ENCODE results near the gene PTPRF.

PTPRF gene

DNA sequence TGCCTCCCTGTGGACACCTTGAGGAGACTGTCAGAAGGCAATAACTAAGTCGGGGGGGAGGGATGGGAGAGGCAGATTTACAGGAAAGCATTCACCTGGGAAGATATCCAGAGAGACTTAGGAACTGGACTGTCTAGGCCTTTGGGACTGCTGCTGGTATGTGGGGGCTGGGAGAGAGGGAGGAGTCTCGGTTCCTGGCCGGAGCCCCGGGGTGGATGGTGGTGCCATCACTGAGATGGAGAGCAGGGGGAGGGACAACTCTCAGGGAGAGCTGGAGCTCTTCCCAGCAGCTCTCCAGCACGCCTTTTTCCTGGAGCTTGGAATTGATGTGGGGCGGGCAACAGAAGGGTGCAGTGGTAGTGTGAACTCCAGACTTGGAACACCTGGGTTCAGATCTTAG, 22.1 kb downstream of the PTPRF start:
- Histone ChIP-seq H3K14ac (ENCODE audit: low read length) (no peak overlapping the region), H3K9me3 (replicated peaks in 1 of 2; ENCODE audit: control insufficient read depth in 2 of 2, insufficient read depth in 1 of 2, low read depth in 1 of 2, low read length in 2 of 2) (no peaks in the 10 kb centered on the region), H2BK5ac (ENCODE audit: low read length) (no peak overlapping the region), H3K18ac (ENCODE audit: low read length) (no peak overlapping the region), H2BK12ac (ENCODE audit: low read length) (no peak overlapping the region), H2BK15ac (ENCODE audit: low read length) (no peak overlapping the region), H3K4me3 (ENCODE audit: low read length in 2 of 2) (no peak overlapping the region), H3K27ac (replicated peaks; ENCODE audit: low read length) (no peak overlapping the region), H3K23ac (ENCODE audit: low read depth, low read length, poor library complexity) (no peak overlapping the region), H2AK5ac (ENCODE audit: low read depth, low read length) (no peak overlapping the region), H3K4ac (ENCODE audit: low read length) (no peak overlapping the region), H4K91ac (ENCODE audit: low read depth, low read length, poor library complexity) (no peak overlapping the region), H3K27me3 (ENCODE audit: control insufficient read depth in 3 of 3, insufficient read depth in 3 of 3, low read depth in 1 of 3, low read length in 3 of 3) (no peaks in the 10 kb centered on the region), H3K4me1 (ENCODE audit: control insufficient read depth in 2 of 2, insufficient read depth in 1 of 2, low read depth in 1 of 2, low read length in 2 of 2) (peaks cover 5 to 28% of the 10 kb centered on the region in 2 donors), H3K9ac (ENCODE audit: low read depth, low read length, poor library complexity) (no peak overlapping the region), H4K8ac (ENCODE audit: low read depth, low read length) (no peak overlapping the region), H3K4me2 (ENCODE audit: insufficient read depth, low read length, poor library complexity, severe bottlenecking) (no peak overlapping the region), H2BK120ac (ENCODE audit: low read depth, low read length) (no peak overlapping the region), H3K79me1 (ENCODE audit: low read depth, low read length) (peaks cover 5% of the 10 kb centered on the region), H2AFZ (ENCODE audit: low read length) (no peak overlapping the region), H3K36me3 (replicated peaks in 1 of 2; ENCODE audit: control insufficient read depth in 2 of 2, insufficient read depth in 2 of 2, low read length in 2 of 2) (peaks cover 19 to 46% of the 10 kb centered on the region in 2 donors)
- DNase-seq (ENCODE audit: low spot score): no peak
- no CpG with 5 or more reads among the region's 6 CpGs for WGBS, 2 donors (ENCODE audit: extremely low coverage in 2 of 2, insufficient read length in 2 of 2, insufficient replicate concordance in 1 of 2)

DNA sequence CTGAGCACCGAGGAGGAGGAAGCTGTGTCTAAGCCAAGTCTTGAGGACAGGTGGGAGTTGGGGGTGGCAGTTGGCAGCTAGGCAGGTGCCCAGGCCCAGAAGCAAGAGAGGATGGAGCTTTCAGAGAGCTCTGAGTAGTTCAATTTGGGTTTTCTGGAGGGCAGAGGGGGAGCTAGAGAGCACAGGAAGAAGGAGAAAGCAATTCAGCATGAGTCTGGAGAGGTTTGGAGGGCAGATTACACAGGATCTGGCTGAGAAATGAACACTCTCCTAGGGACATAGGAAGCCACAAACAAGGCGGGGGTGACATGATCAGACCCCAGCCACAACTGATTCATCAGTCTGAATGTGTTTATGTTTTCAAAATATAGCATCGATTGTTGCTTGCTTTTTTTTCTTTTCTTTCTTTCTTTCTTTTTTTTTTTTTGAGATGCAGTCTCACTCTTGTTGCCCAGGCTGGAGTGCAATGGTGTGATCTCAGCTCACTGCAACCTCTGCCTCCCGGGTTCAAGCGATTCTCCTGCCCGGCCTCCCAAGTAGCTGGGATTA, 23.8 kb downstream of the PTPRF start:
- Histone ChIP-seq H4K91ac (ENCODE audit: low read depth, low read length, poor library complexity) (no peak overlapping the region), H2AK5ac (ENCODE audit: low read depth, low read length) (no peak overlapping the region), H3K4me1 (ENCODE audit: control insufficient read depth in 2 of 2, insufficient read depth in 1 of 2, low read depth in 1 of 2, low read length in 2 of 2) (peaks cover 9 to 25% of the 10 kb centered on the region in 2 donors), H3K9me3 (replicated peaks in 1 of 2; ENCODE audit: control insufficient read depth in 2 of 2, insufficient read depth in 1 of 2, low read depth in 1 of 2, low read length in 2 of 2) (peaks cover 0 to 3% of the 10 kb centered on the region in 2 donors), H3K27me3 (ENCODE audit: control insufficient read depth in 3 of 3, insufficient read depth in 3 of 3, low read depth in 1 of 3, low read length in 3 of 3) (no peaks in the 10 kb centered on the region), H3K36me3 (replicated peaks in 1 of 2; ENCODE audit: control insufficient read depth in 2 of 2, insufficient read depth in 2 of 2, low read length in 2 of 2) (peaks cover 21 to 46% of the 10 kb centered on the region in 2 donors), H3K18ac (ENCODE audit: low read length) (no peak overlapping the region), H3K4me2 (ENCODE audit: insufficient read depth, low read length, poor library complexity, severe bottlenecking) (no peak overlapping the region), H3K27ac (replicated peaks; ENCODE audit: low read length) (no peak overlapping the region), H3K79me1 (ENCODE audit: low read depth, low read length) (peaks cover 6% of the 10 kb centered on the region), H3K4me3 (ENCODE audit: low read length in 2 of 2) (no peak overlapping the region), H2AFZ (ENCODE audit: low read length) (no peak overlapping the region), H2BK15ac (ENCODE audit: low read length) (no peak overlapping the region), H3K14ac (ENCODE audit: low read length) (no peak overlapping the region), H3K4ac (ENCODE audit: low read length) (no peak overlapping the region), H3K9ac (ENCODE audit: low read depth, low read length, poor library complexity) (no peak overlapping the region), H4K8ac (ENCODE audit: low read depth, low read length) (no peak overlapping the region), H2BK120ac (ENCODE audit: low read depth, low read length) (no peak overlapping the region), H2BK5ac (ENCODE audit: low read length) (no peak overlapping the region), H2BK12ac (ENCODE audit: low read length) (no peak overlapping the region), H3K23ac (ENCODE audit: low read depth, low read length, poor library complexity) (no peak overlapping the region)
- no peak for DNase-seq (ENCODE audit: low spot score)
- no CpG with 5 or more reads among the region's 6 CpGs for WGBS, 2 donors (ENCODE audit: extremely low coverage in 2 of 2, insufficient read length in 2 of 2, insufficient replicate concordance in 1 of 2)

- H3K27ac ChIP-seq (replicated peaks; ENCODE audit: low read length): no peak overlapping the region
- WGBS, 2 donors (ENCODE audit: extremely low coverage in 2 of 2, insufficient read length in 2 of 2, insufficient replicate concordance in 1 of 2): no CpG with 5 or more reads among the region's 6 CpGs
- H3K27me3 ChIP-seq (ENCODE audit: control insufficient read depth in 3 of 3, insufficient read depth in 3 of 3, low read depth in 1 of 3, low read length in 3 of 3): peaks cover 0 to 2% (median 0%) of the 10 kb centered on the region in 3 experiments
- no peak overlapping the region for H3K4me2 ChIP-seq (ENCODE audit: insufficient read depth, low read length, poor library complexity, severe bottlenecking)
- peaks cover 11% of the 10 kb centered on the region for H3K79me1 ChIP-seq (ENCODE audit: low read depth, low read length)
- no peak overlapping the region for H4K8ac ChIP-seq (ENCODE audit: low read depth, low read length)
- no peak for DNase-seq (ENCODE audit: low spot score)
- H3K4ac ChIP-seq (ENCODE audit: low read length): no peak overlapping the region
- H3K9ac ChIP-seq (ENCODE audit: low read depth, low read length, poor library complexity): no peak overlapping the region
- H3K18ac ChIP-seq (ENCODE audit: low read length): no peak overlapping the region
- peaks cover 9 to 25% of the 10 kb centered on the region in 2 donors for H3K4me1 ChIP-seq (ENCODE audit: control insufficient read depth in 2 of 2, insufficient read depth in 1 of 2, low read depth in 1 of 2, low read length in 2 of 2)
- no peak overlapping the region for H2AK5ac ChIP-seq (ENCODE audit: low read depth, low read length)
- H3K14ac ChIP-seq (ENCODE audit: low read length): no peak overlapping the region
- H2AFZ ChIP-seq (ENCODE audit: low read length): no peak overlapping the region
- no peak overlapping the region for H2BK15ac ChIP-seq (ENCODE audit: low read length)
- peaks cover 0 to 3% of the 10 kb centered on the region in 2 donors for H3K9me3 ChIP-seq (replicated peaks in 1 of 2; ENCODE audit: control insufficient read depth in 2 of 2, insufficient read depth in 1 of 2, low read depth in 1 of 2, low read length in 2 of 2)
- peak overlapping the region; percentile 3 for H3K23ac ChIP-seq (ENCODE audit: low read depth, low read length, poor library complexity)
- no peak overlapping the region for H3K4me3 ChIP-seq (ENCODE audit: low read length in 2 of 2)
- no peak overlapping the region for H2BK12ac ChIP-seq (ENCODE audit: low read length)
- H2BK5ac ChIP-seq (ENCODE audit: low read length): no peak overlapping the region
- H4K91ac ChIP-seq (ENCODE audit: low read depth, low read length, poor library complexity): no peak overlapping the region
- peaks cover 28 to 62% of the 10 kb centered on the region in 2 donors for H3K36me3 ChIP-seq (replicated peaks in 1 of 2; ENCODE audit: control insufficient read depth in 2 of 2, insufficient read depth in 2 of 2, low read length in 2 of 2)
- H2BK120ac ChIP-seq (ENCODE audit: low read depth, low read length): no peak overlapping the region
These were observed 26.1 kb downstream of the PTPRF start for GRCh38 chr1:43556782-43557181.

- H2BK12ac ChIP-seq (ENCODE audit: low read length): no peak overlapping the region
- no peak overlapping the region for H2BK15ac ChIP-seq (ENCODE audit: low read length)
- no peak overlapping the region for H2BK5ac ChIP-seq (ENCODE audit: low read length)
- no peak for DNase-seq (ENCODE audit: low spot score)
- peak overlapping the region; percentile 3 for H2AK5ac ChIP-seq (ENCODE audit: low read depth, low read length)
- peak overlapping the region; percentile 45 for H3K23ac ChIP-seq (ENCODE audit: low read depth, low read length, poor library complexity)
- no peak overlapping the region for H4K8ac ChIP-seq (ENCODE audit: low read depth, low read length)
- no peak overlapping the region for H3K14ac ChIP-seq (ENCODE audit: low read length)
- H3K27me3 ChIP-seq (ENCODE audit: control insufficient read depth in 3 of 3, insufficient read depth in 3 of 3, low read depth in 1 of 3, low read length in 3 of 3): peaks cover 0 to 2% (median 0%) of the 10 kb centered on the region in 3 experiments
- peaks cover 29 to 59% of the 10 kb centered on the region in 2 donors for H3K36me3 ChIP-seq (replicated peaks in 1 of 2; ENCODE audit: control insufficient read depth in 2 of 2, insufficient read depth in 2 of 2, low read length in 2 of 2)
- H3K18ac ChIP-seq (ENCODE audit: low read length): peak overlapping the region; percentile 94
- H3K4me1 ChIP-seq (ENCODE audit: control insufficient read depth in 2 of 2, insufficient read depth in 1 of 2, low read depth in 1 of 2, low read length in 2 of 2): peaks cover 9 to 21% of the 10 kb centered on the region in 2 donors
- H2AFZ ChIP-seq (ENCODE audit: low read length): no peak overlapping the region
- no CpG with 5 or more reads among the region's 9 CpGs for WGBS, 2 donors (ENCODE audit: extremely low coverage in 2 of 2, insufficient read length in 2 of 2, insufficient replicate concordance in 1 of 2)
- H4K91ac ChIP-seq (ENCODE audit: low read depth, low read length, poor library complexity): no peak overlapping the region
- peaks cover 11% of the 10 kb centered on the region for H3K79me1 ChIP-seq (ENCODE audit: low read depth, low read length)
- peak overlapping the region; percentile 51 for H3K9ac ChIP-seq (ENCODE audit: low read depth, low read length, poor library complexity)
- H3K4me3 ChIP-seq (ENCODE audit: low read length in 2 of 2): no peak overlapping the region
- H3K9me3 ChIP-seq (replicated peaks in 1 of 2; ENCODE audit: control insufficient read depth in 2 of 2, insufficient read depth in 1 of 2, low read depth in 1 of 2, low read length in 2 of 2): peaks cover 0 to 3% of the 10 kb centered on the region in 2 donors
- no peak overlapping the region for H3K4me2 ChIP-seq (ENCODE audit: insufficient read depth, low read length, poor library complexity, severe bottlenecking)
- H2BK120ac ChIP-seq (ENCODE audit: low read depth, low read length): no peak overlapping the region
- no peak overlapping the region for H3K4ac ChIP-seq (ENCODE audit: low read length)
- peak overlapping the region; percentile 28 for H3K27ac ChIP-seq (replicated peaks; ENCODE audit: low read length)
These were observed 27.1 kb downstream of the PTPRF start for GRCh38 chr1:43557744-43558245.
